Mucosa of descending colon (tissue), 3 donors: ENCODE data around the gene CCDC88C. TPM values are rescaled to one million over a fixed set of nuclear protein-coding genes. Genes with fewer than 3 reads are reported as not detected.
"Not testable (repeated sequence)": the region's sequence is repeated elsewhere in the genome, so short reads cannot be mapped to it uniquely, and the experiment has no call there.

Experiments used
- ATAC-seq: fragments of 200-7000 bp; cut with Tn5 transposase; one replicate; pipeline ENCODE4 v1.9.1; 2020; ENCODE audit warnings: mild to moderate bottlenecking, moderate library complexity
- DNase-seq, 3 donors: peaks; one replicate each; pipeline ENCODE4 v3.0.0-alpha.2; 2020
- H3K36me3 ChIP-seq: fragments of 200-600 bp; one replicate; pipeline ENCODE4 v1.8.0; 2021; ENCODE audit warnings: low read depth, mild to moderate bottlenecking
- H3K4me1 ChIP-seq: fragments of 200-600 bp; one replicate; pipeline ENCODE4 v1.8.0; 2021; ENCODE audit warnings: low read depth, mild to moderate bottlenecking
- H3K4me3 ChIP-seq: fragments of 200-600 bp; one replicate; pipeline ENCODE4 v1.8.0; 2021; ENCODE audit warnings: mild to moderate bottlenecking
- H3K9me3 ChIP-seq: fragments of 200-600 bp; one replicate; pipeline ENCODE4 v1.8.0; 2021; ENCODE audit warnings: mild to moderate bottlenecking
- CTCF ChIP-seq: fragments of 200-600 bp; IDR thresholded peaks from one replicate; pipeline ENCODE4 v1.8.0; 2022; ENCODE audit warnings: antibody characterized with exemption, mild to moderate bottlenecking
- intact Hi-C, 2 donors: fragments of 100-400 bp; cut with DNase I in 1 of 2; cut with micrococcal nuclease in 1 of 2; formaldehyde crosslinking; loops; one replicate each; pipeline versions ENCODE4 v1.11.0 to v1.11.1; 2022; cut with DNase I, micrococcal nuclease
- total RNA-seq, 3 donors: library from RNA; stranded (reverse); fragmentation: NEBNext Ultra II Directional in 2 of 3; extraction: Animal tissue kit (Norgen Biotek cat#: 25700) in 2 of 3; gene quantifications; one replicate each; pipeline versions ENCODE4 v1.2.1 to v1.2.4, GENCODE V29; 2021 to 2023
- donor health status: DM: no; HTN: no; CAD: no; lungs with moderate emphysema.
- donor health status: DM: no; HTN: no; CAD: no.
- donor health status: DM: no; HTN: yes; CAD: no.

CCDC88C gene
- total RNA-seq, 3 donors from 2014 or later = 30.1 to 62.1 (median 56.6) TPM

- Histone ChIP-seq H3K4me3 (no peak overlapping the region), H3K9me3 (no peaks in the 10 kb centered on the region), H3K36me3 (no peaks in the 10 kb centered on the region), H3K4me1 (peaks cover 21% of the 10 kb centered on the region)
- TF ChIP-seq CTCF = no peak
- no peak for ATAC-seq
- DNase-seq = no peak
- intact Hi-C loops = no loop called here
These were observed 7.5 kb downstream of the CCDC88C start for GRCh38 chr14:91409928-91410718.

DNA sequence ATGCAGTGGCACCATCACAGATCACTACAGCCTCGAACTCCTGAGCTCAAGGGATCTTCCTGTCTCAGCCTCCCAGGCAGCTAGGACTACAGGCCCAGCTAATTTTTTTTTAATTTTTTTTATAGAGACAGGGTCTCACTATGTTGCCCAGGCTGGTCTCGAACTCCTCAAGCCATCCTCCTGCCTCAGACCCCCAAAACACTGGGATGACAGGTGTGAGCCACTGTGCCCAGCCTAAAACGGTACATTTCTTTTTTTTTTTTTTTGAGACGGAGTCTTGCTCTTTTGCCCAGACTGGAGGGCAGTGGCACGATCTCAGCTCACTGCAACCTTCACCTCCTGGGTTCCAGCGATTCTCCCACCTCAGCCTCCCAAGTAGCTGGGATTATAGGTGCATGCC lies 8.4 kb downstream of the CCDC88C start:
- H3K4me3 ChIP-seq, ATAC-seq, H3K36me3 ChIP-seq, H3K9me3 ChIP-seq, DNase-seq, intact Hi-C loops: not testable (repeated sequence)
- peaks cover 12% of the 10 kb centered on the region for H3K4me1 ChIP-seq

GRCh38 chr14:91406982-91407381 lies 10.6 kb downstream of the CCDC88C start:
- Histone ChIP-seq H3K4me3 (no peak overlapping the region), H3K9me3 (no peaks in the 10 kb centered on the region), H3K4me1 (peaks cover 21% of the 10 kb centered on the region), H3K36me3 (no peaks in the 10 kb centered on the region)
- intact Hi-C loops = no loop called here
- no peak for DNase-seq
- TF ChIP-seq CTCF = no peak
- no peak for ATAC-seq

- TF ChIP-seq CTCF = no peak
These were observed 11.2 kb downstream of the CCDC88C start for GRCh38 chr14:91406451-91406850.

GRCh38 chr14:91405724-91406435 lies 11.7 kb downstream of the CCDC88C start:
- Histone ChIP-seq H3K9me3 (no peaks in the 10 kb centered on the region), H3K36me3 (no peaks in the 10 kb centered on the region), H3K4me1 (peaks cover 28% of the 10 kb centered on the region), H3K4me3 (no peak overlapping the region)
- ATAC-seq = no peak
- TF ChIP-seq CTCF = no peak
- no peak for DNase-seq
- intact Hi-C loops = no loop called here

More at GRCh38 chr14:91406451-91406850, 11.2 kb downstream of the CCDC88C start:
- Histone ChIP-seq H3K36me3 (no peaks in the 10 kb centered on the region), H3K4me1 (peaks cover 27% of the 10 kb centered on the region), H3K9me3 (no peaks in the 10 kb centered on the region), H3K4me3 (no peak overlapping the region)
- DNase-seq (no peak), ATAC-seq (no peak)
- intact Hi-C loops = no loop called here

DNA sequence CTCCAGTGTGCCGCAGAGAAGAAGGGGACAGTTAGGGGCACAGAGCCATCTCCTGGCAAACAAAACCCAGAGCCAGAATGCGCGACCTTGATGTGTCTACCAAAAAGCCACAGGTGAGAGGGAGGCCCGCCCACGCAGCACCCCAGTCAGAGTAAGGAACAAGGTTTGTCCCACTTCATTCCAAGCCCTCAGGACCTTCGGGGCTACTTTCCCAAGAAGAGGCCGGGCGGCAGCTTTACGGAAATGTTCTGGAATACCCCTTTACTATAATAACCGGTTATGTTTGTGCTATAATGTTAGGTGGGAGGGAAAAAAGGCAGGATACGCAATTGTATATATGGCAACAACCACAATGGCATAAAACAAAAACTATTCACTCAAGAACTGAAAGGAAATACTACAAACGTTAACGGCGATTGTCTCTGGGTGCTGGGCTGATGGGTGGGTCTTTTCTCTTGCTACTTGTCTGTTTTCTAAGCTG lies 12.3 kb downstream of the CCDC88C start:
- Histone ChIP-seq H3K36me3 (no peaks in the 10 kb centered on the region), H3K9me3 (no peaks in the 10 kb centered on the region), H3K4me1 (peaks cover 33% of the 10 kb centered on the region), H3K4me3 (no peak overlapping the region)
- intact Hi-C loops = no loop called here
- TF ChIP-seq CTCF = no peak
- ATAC-seq = no peak
- DNase-seq = no peak
